ENCODE data around the gene NFXL1. TPM values are rescaled to one million over a fixed set of nuclear protein-coding genes. Genes with fewer than 3 reads are reported as not detected.

Gene NFXL1
- total RNA-seq = 10.4 and 10.6 TPM in 2 replicates

- H3K4me3 ChIP-seq (ENCODE audit: low read depth, low read length) = peak within 1 kb of the TSS; percentile 99
- TF ChIP-seq, protein P1, sequence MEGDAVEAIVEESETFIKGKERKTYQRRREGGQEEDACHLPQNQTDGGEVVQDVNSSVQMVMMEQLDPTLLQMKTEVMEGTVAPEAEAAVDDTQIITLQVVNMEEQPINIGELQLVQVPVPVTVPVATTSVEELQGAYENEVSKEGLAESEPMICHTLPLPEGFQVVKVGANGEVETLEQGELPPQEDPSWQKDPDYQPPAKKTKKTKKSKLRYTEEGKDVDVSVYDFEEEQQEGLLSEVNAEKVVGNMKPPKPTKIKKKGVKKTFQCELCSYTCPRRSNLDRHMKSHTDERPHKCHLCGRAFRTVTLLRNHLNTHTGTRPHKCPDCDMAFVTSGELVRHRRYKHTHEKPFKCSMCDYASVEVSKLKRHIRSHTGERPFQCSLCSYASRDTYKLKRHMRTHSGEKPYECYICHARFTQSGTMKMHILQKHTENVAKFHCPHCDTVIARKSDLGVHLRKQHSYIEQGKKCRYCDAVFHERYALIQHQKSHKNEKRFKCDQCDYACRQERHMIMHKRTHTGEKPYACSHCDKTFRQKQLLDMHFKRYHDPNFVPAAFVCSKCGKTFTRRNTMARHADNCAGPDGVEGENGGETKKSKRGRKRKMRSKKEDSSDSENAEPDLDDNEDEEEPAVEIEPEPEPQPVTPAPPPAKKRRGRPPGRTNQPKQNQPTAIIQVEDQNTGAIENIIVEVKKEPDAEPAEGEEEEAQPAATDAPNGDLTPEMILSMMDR (conservative IDR thresholded peaks at IDR 0.05; ENCODE audit: low read depth, low read length) = no peak
- peak; percentile 50 for DNase-seq (ENCODE audit: low read depth)
Observed at GRCh38 chr4:47914220-47914925, at the start of gene NFXL1. NFXL1 (minus strand) TSS chr4:47914583; CDS start chr4:47914203, 380 bp downstream.

GRCh38 chr4:47954677-47955076 is 40.3 kb upstream of the NFXL1 start:
- no peak overlapping the region for H3K4me3 ChIP-seq (ENCODE audit: low read depth, low read length)
- no peak for DNase-seq (ENCODE audit: low read depth)
- TF ChIP-seq, protein P1 (conservative IDR thresholded peaks at IDR 0.05; ENCODE audit: low read depth, low read length) = no peak

- TF ChIP-seq, protein P1 (conservative IDR thresholded peaks at IDR 0.05; ENCODE audit: low read depth, low read length) = no peak
Observed at GRCh38 chr4:47954245-47954644, 39.9 kb upstream of the NFXL1 start.

GRCh38 chr4:47945930-47946726 is 31.7 kb upstream of the NFXL1 start:
- no peak overlapping the region for H3K4me3 ChIP-seq (ENCODE audit: low read depth, low read length)
- no peak for DNase-seq (ENCODE audit: low read depth)
- TF ChIP-seq, protein P1 (conservative IDR thresholded peaks at IDR 0.05; ENCODE audit: low read depth, low read length) = peak; percentile 25

More at GRCh38 chr4:47954245-47954644, 39.9 kb upstream of the NFXL1 start:
- no peak overlapping the region for H3K4me3 ChIP-seq (ENCODE audit: low read depth, low read length)
- no peak for DNase-seq (ENCODE audit: low read depth)

DNA sequence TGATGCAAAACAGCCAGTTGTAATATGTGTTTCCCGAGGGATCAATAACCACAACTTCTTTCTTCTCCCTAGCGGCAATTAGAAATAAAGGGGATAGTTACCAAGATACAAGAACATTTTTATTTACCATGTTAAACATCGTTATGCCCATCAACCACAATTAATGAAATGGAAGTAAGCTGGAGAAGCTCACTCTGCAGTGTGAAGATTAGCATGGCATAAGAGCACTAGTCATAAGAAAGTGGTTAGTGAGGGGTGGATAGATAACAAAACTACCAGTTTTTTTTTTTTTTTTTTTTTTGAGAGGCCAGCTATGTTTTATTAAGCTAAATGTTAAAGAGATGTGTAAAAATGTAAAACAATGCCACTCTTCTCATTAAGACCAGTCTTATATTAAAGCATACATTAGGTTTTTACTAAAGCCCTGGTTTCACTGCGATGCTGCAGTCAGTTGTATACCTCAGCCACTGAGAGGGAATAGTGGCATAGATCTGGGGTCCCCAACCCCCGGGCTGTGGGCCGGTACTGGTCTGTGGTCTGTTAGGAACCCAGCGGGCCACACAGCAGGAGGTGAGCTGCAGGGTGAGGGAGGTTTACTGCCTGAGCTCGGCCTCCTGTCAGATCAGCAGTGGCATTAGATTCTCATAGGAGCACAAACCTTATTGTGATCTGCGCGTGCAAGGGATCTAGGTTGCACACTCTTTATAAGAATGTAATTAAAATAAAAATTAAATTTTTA is 27.9 kb upstream of the NFXL1 start:
- H3K4me3 ChIP-seq (ENCODE audit: low read depth, low read length) = no peak overlapping the region
- TF ChIP-seq, protein P1 (conservative IDR thresholded peaks at IDR 0.05; ENCODE audit: low read depth, low read length) = no peak
- DNase-seq (ENCODE audit: low read depth) = no peak

DNA sequence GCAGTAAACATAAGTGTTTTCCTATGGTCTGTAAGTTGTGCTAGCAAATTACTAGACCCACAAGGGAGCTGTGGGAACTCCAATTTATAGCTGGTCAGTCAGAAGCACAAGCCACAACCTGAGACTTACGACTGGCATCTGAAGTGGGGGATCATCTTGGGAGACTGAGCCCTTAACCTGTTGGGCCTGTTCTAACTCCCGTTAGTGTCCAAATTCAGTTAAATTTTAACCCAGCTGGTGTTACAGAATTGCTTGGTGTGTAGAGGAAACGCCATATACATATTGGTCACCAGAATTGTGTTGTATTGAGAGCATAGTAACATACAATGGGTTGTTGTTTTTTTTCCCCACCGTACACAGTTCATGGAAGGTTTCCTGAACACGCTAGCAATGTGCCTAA is 25.1 kb upstream of the NFXL1 start:
- TF ChIP-seq, protein P1 (conservative IDR thresholded peaks at IDR 0.05; ENCODE audit: low read depth, low read length) = no peak
- no peak overlapping the region for H3K4me3 ChIP-seq (ENCODE audit: low read depth, low read length)
- no peak for DNase-seq (ENCODE audit: low read depth)

All from epithelial cell of proximal tubule (primary cell).